ENCODE results near the gene TMEM184C.

The TMEM184C gene

DNA sequence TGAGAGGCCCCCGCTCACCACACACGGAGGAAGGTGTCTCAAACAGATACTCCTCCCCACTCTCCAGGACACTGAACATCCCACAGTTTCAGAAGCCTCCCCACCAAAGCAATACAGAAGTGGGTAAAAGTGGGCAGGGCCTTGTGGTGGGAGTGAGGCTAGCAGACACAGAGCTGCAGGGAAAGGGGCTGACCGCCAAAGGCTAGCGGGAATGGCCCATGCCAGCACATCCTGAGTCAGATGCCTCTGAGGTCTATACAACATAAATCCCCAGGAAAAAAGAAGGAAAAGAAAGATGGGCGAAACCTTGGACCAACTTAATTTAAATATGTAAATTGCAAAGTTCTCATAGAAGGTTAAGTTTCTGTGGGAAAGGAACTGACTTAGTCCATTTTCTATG is 92.8 kb downstream of the TMEM184C start:
- TF ChIP-seq CTCF (IDR thresholded peaks at IDR 0.05), result no peak

DNA sequence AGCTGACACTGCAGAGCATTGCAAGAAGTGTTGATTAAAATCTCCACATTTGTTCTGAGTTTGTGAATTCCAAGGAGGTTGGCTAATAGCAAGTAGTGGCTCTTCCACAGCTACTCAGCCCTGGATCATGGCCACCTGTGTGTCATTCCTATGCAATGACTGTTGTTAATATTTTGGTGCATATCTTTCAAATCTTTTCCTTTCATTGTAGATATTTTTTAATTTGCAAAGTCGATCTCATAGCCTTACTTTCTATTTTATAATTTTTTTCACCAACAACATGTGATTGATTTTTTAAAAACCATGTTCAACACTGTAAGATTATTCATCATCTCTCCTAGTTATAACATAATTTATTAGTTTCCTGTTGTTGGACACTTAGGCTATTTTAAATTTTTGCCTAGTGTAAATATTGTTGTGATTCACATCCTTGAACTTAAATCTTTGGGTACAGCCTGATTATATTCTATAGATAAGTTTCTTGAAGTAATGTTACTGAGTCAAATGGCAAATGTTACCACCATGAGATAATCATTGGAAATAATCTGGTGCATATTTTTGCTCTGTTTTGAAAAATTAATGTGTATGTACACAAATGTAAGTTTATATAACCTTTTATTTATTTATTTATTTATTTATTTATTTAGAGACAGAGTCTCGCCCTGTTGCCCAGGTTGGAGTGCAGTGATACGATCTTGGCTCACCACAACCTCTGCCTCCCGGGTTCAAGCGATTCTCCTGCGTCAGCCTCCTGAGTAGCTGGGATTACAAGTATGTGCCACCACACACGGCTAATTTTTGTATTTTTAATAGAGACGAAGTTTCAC is 97.6 kb downstream of the TMEM184C start:
- no peak for TF ChIP-seq CTCF (IDR thresholded peaks at IDR 0.05)

GRCh38 chr4:147717878-147718277 is 100.7 kb downstream of the TMEM184C start:
- TF ChIP-seq CTCF (IDR thresholded peaks at IDR 0.05), result no peak

Data from LNCAP (cell line).